Activated CD8-positive, alpha-beta memory T cell treated with anti-CD3 and anti-CD28 coated beads for 4 hours (primary cell): Measurements from ENCODE around the gene CYP27C1.
"Not testable (repeated sequence)": the region's sequence is repeated elsewhere in the genome, so short reads cannot be mapped to it uniquely, and the experiment has no call there.

Source experiments
- DNase-seq, 2 donors: peaks; one replicate each; pipeline ENCODE4 v3.0.0-alpha.2; 2020; ENCODE audit warnings: low read depth in 2 of 2

CYP27C1 gene, protein sequence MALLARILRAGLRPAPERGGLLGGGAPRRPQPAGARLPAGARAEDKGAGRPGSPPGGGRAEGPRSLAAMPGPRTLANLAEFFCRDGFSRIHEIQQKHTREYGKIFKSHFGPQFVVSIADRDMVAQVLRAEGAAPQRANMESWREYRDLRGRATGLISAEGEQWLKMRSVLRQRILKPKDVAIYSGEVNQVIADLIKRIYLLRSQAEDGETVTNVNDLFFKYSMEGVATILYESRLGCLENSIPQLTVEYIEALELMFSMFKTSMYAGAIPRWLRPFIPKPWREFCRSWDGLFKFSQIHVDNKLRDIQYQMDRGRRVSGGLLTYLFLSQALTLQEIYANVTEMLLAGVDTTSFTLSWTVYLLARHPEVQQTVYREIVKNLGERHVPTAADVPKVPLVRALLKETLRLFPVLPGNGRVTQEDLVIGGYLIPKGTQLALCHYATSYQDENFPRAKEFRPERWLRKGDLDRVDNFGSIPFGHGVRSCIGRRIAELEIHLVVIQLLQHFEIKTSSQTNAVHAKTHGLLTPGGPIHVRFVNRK

DNA sequence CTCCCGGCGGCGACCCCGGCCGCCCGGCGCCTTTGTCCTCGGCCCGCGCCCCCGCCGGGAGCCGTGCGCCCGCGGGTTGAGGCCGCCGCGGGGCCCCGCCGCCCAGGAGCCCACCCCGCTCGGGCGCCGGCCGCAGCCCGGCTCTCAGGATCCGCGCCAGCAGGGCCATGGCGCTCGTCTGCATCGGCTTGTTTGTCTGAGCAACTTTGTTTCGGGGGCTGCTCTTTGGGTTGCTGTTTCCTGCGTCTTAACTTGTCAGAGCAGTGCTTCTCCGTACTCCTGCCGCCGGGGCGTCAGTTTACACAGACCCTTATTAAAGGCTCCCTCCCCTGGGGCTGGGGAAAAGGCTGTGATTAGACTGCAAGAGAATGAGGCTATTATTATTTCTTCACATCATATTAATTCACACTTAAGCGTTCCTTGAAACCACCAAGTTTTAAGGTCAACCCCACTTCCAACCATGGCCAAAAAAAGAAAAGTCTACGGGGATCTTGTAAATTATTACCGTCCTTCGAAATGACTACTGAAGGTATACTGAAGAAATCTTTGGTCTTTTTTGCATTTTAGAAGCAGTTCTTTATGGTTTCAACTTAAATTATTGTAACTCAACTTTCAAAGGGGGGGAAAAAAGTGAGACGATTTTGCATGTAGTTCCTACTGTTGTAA, at the start of gene CYP27C1:
Gene CYP27C1, minus strand, starts transcription at position 198 of the 666 bp plus-strand sequence. Its CDS starts 29 bp downstream, at position 169.
- no peak for DNase-seq

- DNase-seq: no peak
Observed at GRCh38 chr2:127261804-127262406, 41.8 kb upstream of the CYP27C1 start.

DNA sequence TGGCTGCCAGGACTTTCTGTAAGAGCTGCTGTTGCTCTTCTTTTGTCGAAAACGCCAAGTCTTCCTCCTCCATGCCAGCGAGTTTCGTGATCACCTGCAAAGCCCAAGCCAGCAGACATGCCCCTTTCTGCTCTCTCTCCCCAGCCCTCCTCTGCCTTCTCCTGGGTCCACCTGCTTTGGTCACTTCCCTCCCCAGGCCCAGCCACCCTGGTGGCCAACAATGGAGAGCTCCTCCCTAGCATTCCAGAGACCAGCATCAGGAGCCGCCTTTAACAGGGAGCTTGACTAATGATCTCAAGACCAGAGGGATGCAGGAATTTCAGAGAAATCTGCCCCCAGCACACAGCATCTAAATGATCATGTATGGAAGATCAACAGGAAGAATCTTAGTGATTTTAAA, 39.3 kb upstream of the CYP27C1 start:
- DNase-seq: no peak

GRCh38 chr2:127256866-127257265, 36.8 kb upstream of the CYP27C1 start:
- DNase-seq: no peak

DNA sequence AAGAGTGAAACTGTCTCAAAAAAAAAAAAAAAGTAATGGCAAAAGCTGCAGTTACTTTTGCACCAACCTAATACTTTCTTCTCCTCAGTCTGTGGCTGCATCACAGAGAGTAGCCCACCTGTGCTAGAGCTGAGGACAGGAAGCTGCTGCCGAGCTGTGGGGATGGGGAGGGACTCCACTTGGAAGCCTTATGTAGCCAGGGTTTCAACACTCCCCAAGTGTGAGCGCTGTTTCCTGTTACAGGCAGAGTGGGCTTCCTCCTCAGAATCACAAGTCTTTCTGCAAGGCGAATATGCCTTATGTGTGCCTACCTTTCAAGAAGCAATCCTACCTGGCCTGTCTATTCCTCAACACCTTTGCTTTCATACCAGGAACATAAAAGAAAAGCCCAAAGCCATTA, 36.3 kb upstream of the CYP27C1 start:
- DNase-seq: no peak

DNA sequence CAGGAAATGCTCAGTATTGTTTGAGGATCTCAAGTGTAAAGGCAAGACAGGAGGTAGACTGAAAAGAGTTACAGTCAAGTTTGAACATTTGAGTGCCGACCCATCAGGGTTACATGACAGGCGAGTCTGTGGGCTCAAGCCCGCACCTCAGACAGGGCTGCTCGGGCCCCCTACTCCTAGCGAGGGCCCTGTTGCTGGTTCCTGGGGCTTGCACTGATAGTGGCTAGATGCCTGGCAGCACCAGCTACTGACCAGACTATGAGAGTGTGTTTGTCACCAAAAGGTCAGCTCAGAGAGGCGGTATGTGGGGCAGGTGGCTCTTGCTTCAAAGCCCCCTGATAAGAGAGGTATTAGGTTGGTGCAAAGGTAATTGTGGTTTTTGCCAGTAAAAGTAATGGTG, 35.6 kb upstream of the CYP27C1 start:
- no peak for DNase-seq

DNA sequence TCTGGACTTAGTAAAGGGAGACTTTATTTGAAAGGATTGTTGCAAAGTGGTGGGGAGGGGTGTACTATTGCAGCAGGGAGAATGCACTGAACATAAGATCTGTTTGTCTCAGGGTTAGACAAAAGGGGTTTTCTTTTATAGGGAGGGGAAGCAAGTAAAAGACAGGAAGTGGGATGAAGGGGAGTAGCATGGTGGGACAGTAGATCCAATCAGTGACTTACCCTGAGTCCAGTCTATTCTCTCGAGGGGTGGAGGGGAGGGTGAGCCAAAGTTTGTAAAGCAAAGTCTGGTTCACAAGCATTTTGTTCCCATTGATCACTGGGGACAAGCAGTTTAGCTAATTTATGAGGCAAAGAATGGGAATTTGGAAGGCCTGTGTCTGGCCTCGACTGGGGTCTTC, 35.0 kb upstream of the CYP27C1 start:
- no peak for DNase-seq

DNA sequence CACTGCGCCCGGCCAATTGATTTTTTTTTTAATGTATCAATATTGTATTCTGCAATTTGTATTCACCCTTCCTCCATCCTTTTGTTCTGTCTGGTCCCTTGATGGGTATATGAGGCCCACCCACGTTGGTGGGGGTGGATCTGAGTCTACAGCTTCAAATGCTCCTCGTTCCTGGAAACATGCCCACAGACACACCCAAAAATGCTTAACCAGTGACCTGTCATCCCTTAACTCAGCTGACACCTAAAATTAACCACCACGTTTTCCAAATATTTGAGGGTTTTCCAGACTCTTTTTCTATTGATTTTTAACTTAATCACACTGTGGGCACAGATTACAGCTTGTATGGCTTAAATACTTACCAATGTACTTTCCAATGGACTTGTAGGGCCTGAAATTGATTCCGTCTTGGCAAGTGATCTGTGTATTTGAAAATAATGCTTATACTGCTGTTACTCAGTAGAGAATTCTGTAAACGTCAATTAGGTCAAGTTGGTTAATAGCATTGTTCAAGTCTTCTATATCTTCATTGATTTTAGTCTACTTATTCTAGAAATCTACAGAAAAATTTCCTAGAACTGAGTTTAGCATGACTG, 34.4 kb upstream of the CYP27C1 start:
- DNase-seq: no peak

DNA sequence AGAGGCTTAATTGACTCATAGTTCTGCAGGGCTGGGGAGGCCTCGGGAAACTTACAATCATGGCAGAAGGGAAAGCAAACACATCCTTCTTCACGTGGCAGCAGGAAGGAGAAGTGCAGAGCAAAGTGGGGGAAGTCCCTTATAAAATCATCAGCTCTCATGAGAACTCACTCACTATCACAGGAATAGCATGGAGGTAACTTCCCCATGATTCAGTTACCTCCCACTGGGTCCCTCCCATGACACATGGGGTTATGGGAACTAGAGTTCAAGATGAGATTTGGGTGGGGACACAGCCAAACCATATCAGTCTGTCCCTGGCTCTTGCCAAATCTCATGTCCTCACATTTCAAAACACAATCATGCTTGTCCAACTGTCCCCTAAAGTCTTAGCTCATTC, 21.1 kb upstream of the CYP27C1 start:
- DNase-seq: not testable (repeated sequence)

DNA sequence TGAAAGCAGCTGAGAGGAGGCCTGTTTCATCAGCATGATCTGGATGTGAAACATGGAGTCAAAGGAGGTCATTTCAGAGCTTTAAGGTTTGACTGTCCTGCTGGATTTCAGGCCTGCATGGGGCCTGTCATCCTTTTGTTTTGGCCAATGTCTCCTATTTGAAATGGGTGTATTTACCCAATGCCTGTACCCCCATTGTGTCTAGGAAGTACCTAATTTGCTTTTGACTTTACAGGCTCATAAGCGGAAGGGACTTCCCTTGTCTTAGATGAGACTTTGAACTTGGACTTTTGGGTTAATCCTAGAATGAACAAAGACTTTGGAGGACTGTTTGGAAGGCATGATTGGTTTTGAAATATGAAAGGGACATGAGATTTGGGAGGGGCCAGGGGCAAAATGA, 19.3 kb upstream of the CYP27C1 start:
- no peak for DNase-seq

- DNase-seq: not testable (repeated sequence)
Observed at GRCh38 chr2:127237768-127238167, 17.7 kb upstream of the CYP27C1 start.

- no peak for DNase-seq
Observed at GRCh38 chr2:127235082-127235702, 15.1 kb upstream of the CYP27C1 start.

GRCh38 chr2:127233710-127234109, 13.6 kb upstream of the CYP27C1 start:
- DNase-seq: no peak

- DNase-seq: no peak
Observed at GRCh38 chr2:127231130-127231865, 11.2 kb upstream of the CYP27C1 start.

GRCh38 chr2:127229555-127229954, 9.5 kb upstream of the CYP27C1 start:
- no peak for DNase-seq

DNA sequence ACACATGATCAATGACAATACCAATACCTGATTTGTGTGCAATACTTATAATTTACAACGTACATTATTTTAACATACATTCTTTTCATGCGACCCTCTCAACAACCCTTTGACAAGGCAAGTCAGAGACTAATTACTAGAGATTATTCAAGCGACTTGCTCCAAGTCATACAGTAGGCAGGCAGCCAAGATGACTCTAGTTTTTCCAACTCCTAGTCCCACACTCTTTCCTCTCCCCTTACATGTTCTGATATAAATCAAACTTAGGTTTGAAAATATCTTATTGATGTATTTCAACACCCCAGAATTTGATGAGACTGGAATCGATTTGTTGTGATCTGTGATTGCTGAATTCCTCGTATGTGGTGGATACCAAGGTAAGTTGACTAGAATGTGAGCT, 8.0 kb upstream of the CYP27C1 start:
- DNase-seq: no peak

- DNase-seq: not testable (repeated sequence)
Observed at GRCh38 chr2:127227264-127227660, 7.2 kb upstream of the CYP27C1 start.

DNA sequence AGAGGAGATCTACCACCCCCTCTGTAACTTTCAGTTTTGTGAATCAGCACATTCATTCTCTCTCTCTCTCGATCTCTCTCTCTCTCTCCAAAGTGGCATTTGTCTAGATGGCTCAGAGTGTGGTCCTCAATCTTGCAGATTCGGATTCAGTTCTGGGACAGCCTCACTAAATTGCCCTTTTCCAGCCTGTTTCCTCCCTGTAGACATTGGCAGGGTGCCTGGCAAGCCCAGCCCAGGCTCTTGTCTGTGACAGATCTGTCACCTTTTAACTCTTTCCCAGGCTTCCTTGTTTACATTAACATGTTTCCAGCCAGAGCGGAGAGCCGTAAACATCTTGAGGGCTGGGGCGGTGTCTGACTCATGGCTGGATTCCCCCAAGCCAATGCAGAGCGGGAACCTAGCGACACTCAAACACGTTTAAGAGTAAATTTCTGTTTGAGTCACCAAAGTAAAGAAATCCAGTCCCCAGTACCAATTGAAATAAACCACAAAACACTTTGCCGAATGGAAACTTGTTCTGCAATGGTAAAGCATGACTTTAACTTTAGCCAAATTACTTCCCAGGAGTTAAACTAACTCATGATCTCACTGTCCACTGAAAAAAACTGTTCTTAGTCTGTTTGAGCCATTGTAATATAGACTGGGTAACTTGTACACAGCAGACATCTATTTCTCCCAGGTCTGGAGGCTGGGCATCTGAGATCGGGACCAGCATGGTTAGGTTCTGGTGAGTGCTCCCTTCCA, 6.6 kb upstream of the CYP27C1 start:
- DNase-seq: no peak

- DNase-seq: no peak
Observed at GRCh38 chr2:127226132-127226519, 6.0 kb upstream of the CYP27C1 start.
